SJCRH30 (cell line): ENCODE data around the gene SLC6A18. TPM values are rescaled to one million over a fixed set of nuclear protein-coding genes. Genes with fewer than 3 reads are reported as not detected.
"Not testable (repeated sequence)": the region's sequence is repeated elsewhere in the genome, so short reads cannot be mapped to it uniquely, and the experiment has no call there.

ENCODE experiments used
- DNase-seq, 2 experiments: peaks; one replicate each; pipeline ENCODE4 v3.0.0-alpha.2; 2015 to 2020
- H3K27ac ChIP-seq: fragments of 250-450 bp; sonication (Bioruptor Pico); 2 replicates; pipeline ENCODE4 v1.5.1; 2020; ENCODE audit warnings: mild to moderate bottlenecking, moderate library complexity
- H3K27me3 ChIP-seq: fragments of 250-450 bp; sonication (Bioruptor Pico); 2 replicates; pipeline ENCODE4 v1.5.1; 2020; ENCODE audit warnings: mild to moderate bottlenecking, moderate library complexity
- H3K36me3 ChIP-seq: fragments of 250-450 bp; sonication (Bioruptor Pico); 2 replicates; pipeline ENCODE4 v1.5.1; 2020; ENCODE audit warnings: mild to moderate bottlenecking, moderate library complexity
- H3K4me1 ChIP-seq: fragments of 250-450 bp; sonication (Bioruptor Pico); 2 replicates; pipeline ENCODE4 v1.5.1; 2020; ENCODE audit warnings: mild to moderate bottlenecking, moderate library complexity
- H3K4me3 ChIP-seq: fragments of 250-450 bp; sonication (Bioruptor Pico); 2 replicates; pipeline ENCODE4 v1.5.1; 2020; ENCODE audit warnings: mild to moderate bottlenecking, moderate library complexity
- H3K9me3 ChIP-seq: fragments of 250-450 bp; sonication (Bioruptor Pico); replicated peaks from 2 replicates; pipeline ENCODE4 v1.5.1; 2020; ENCODE audit warnings: mild to moderate bottlenecking, moderate library complexity
- total RNA-seq: library from RNA; depleted of rRNA; stranded (reverse); fragments of >200 nt; shearing (Covaris generic); gene quantifications from 2 replicates; pipeline ENCODE4 v1.2.3, GENCODE V29; 2014

Gene SLC6A18
- total RNA-seq, 1 experiment from 2014 or later = not detected

DNA sequence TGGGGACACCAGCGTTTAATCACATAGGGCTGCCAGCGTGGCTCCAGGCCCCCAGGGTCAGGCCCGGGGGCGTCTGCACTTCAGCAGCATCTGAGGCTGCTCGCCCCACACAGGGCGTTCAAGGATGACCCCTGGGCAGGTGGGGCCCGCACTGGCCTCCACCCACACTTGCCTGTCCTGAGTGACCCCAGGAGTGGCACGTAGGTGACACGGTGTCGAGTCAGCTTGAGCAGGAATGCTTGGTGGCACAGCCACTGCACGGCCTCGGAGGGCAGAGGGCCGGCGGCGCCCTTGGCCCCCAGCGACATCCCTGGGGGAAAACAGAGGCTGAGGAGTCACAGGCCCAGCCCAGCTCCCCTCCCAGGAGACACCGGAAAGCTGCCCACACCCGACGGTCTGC lies 29.0 kb downstream of the SLC6A18 start:
- H3K9me3 ChIP-seq = no peaks in the 10 kb centered on the region
- H3K27me3 ChIP-seq = no peaks in the 10 kb centered on the region
- 0 out of 2 replicates have a peak, but pooled peaks cover 3% of the 10 kb centered on the region for H3K4me1 ChIP-seq
- H3K36me3 ChIP-seq = no peaks in the 10 kb centered on the region
- DNase-seq = no peak
- H3K27ac ChIP-seq = no peak overlapping the region
- no peak overlapping the region for H3K4me3 ChIP-seq

DNA sequence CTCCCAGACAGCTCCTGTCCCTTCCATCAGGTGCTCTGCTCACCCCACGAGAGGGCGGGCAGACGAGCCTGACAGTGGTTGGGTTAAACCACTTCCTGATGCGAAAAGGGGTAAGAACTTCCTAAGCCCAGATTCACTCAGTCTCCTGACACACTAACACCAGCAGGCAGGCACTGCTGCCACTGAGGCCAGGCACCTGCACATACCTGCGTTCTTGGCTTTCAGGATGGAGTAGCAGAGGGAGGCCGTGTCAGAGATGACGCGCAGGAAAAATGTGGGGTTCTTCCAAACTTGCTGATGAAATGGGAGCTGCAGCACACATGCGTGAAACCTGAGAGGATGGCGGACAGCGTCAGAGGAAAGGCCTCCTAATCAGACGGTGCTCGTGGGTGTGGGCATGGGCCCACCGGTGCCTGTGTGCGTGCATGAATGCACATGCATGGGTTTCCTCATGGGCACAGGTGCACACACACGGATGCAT lies 29.9 kb downstream of the SLC6A18 start:
- H3K4me3 ChIP-seq = no peak overlapping the region
- no peaks in the 10 kb centered on the region for H3K36me3 ChIP-seq
- no peaks in the 10 kb centered on the region for H3K27me3 ChIP-seq
- H3K27ac ChIP-seq = no peak overlapping the region
- 0 out of 2 replicates have a peak, but pooled peaks cover 2% of the 10 kb centered on the region for H3K4me1 ChIP-seq
- DNase-seq = no peak
- H3K9me3 ChIP-seq = no peaks in the 10 kb centered on the region

DNA sequence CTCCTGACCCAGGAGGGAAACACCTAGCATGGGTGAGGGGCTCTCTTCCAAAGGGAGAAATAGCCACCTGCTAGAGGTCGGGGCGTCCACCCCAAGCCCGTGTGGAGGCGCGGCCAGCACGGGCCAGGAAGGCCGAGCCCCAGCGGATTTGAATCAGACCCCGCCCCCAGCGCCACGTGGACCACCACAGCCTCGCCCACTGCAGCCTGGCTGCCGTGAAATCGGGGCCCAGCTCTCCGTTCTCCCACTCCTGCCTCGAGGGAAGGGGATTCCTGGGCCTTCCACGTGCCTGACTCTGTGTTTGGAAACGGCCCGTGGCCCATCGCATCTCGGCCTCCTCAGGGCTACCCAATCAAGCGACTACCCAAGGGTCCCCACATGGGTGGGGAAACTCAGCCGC lies 31.6 kb downstream of the SLC6A18 start:
- H3K9me3 ChIP-seq = no peaks in the 10 kb centered on the region
- no peak overlapping the region for H3K27ac ChIP-seq
- no peaks in the 10 kb centered on the region for H3K36me3 ChIP-seq
- H3K27me3 ChIP-seq = no peaks in the 10 kb centered on the region
- no peaks in the 10 kb centered on the region for H3K4me1 ChIP-seq
- no peak for DNase-seq
- no peak overlapping the region for H3K4me3 ChIP-seq

DNA sequence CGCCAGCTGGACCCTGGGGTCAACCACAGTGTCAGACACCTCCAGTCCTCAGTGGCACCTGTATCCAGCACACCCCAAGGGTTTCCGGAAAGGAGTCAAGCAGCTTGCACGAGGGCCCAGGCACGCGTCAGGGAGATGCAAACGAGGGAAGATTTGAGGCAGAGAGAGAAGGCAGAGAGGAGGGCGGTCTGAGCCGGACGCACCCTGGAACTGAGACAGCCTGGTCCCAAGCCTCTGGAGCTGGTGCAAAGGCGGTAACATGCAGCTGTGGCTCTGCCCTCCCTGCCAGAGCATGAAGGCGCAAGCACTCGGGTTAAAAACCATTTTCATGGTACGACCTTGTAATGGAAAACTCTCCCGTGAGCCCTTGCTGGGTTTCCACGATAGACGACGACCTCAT lies 32.2 kb downstream of the SLC6A18 start:
- H3K36me3 ChIP-seq = no peaks in the 10 kb centered on the region
- H3K27me3 ChIP-seq = no peaks in the 10 kb centered on the region
- H3K27ac ChIP-seq = no peak overlapping the region
- no peaks in the 10 kb centered on the region for H3K4me1 ChIP-seq
- DNase-seq = no peak
- H3K4me3 ChIP-seq = no peak overlapping the region
- no peaks in the 10 kb centered on the region for H3K9me3 ChIP-seq

DNA sequence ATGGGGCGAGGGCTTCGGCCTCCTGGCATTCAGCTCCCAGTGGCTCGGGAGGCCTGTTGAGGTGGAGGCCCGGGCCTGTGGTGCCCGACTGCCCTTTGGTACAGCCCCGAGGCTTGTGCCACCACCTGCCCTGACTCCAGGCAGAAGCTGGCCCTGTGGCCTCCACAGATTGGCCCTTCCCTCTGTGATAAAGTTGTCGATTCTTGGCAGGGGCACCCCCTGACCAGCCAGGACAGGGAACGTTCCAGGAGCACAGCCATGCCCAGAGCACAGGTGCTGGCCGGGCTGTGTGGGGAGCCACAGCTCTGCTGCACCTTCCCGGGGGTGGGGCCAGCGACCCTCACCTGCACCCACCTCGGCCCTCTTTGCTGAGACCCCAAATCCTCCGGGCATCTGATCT lies 32.7 kb downstream of the SLC6A18 start:
- Histone ChIP-seq H3K27me3 (no peaks in the 10 kb centered on the region), H3K4me1 (no peaks in the 10 kb centered on the region), H3K9me3 (no peaks in the 10 kb centered on the region), H3K36me3 (no peaks in the 10 kb centered on the region), H3K27ac (no peak overlapping the region), H3K4me3 (no peak overlapping the region)
- DNase-seq = no peak

DNA sequence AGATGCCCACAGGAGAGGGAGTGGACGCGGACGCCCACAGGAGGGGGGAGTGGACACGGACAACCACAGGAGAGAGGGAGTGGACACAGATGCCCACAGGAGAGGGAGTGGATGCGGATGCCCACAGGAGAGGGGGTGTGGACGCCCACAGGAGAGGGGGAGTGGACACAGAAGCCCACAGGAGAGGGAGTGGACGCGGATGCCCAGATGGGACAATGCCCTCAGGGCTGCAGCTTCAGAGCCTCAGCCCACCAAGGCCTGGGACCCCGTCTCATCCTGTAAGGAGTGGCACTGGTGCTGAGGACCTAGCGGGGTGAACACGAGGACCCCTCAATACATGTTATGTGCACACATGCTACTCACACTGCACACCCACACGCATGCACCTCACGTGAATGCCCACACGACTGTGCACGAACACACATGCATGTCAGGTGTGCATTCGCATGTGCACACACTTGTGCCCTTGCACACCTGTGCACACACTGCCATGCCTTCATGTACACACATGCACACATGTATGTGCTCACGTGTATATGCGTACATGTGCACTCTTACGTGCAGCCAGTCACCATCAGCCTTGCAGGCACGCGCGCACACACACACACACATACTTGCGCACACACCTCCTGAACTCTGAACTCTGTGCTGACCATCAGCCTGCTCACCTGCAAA lies 34.8 kb downstream of the SLC6A18 start:
- Histone ChIP-seq H3K4me3 (no peak overlapping the region), H3K36me3 (no peaks in the 10 kb centered on the region), H3K27me3 (no peaks in the 10 kb centered on the region), H3K9me3 (no peaks in the 10 kb centered on the region), H3K27ac (no peak overlapping the region), H3K4me1 (no peaks in the 10 kb centered on the region)
- DNase-seq = no peak

DNA sequence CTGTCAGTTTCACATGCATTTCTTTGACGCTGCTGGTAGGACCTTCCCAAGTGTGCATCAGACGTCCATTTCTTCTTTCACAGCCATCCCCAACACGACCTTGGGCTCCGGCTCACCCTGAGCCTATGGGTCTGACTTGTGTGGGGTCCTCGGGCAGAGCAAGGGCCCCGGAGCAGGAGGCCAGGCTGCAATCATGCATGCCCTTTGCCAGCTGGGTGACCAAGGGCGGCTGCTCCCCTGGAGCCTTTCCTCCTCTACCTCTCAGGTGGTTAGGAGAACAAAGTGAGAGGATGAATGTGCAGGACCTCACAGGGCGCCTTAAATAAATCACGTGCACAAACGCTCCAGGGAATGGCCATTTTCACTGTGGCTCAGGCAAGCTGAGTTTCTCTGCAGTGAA lies 36.5 kb downstream of the SLC6A18 start:
- no peak for DNase-seq
- H3K9me3 ChIP-seq = no peaks in the 10 kb centered on the region
- no peaks in the 10 kb centered on the region for H3K27me3 ChIP-seq
- H3K4me1 ChIP-seq = no peaks in the 10 kb centered on the region
- no peaks in the 10 kb centered on the region for H3K36me3 ChIP-seq
- H3K27ac ChIP-seq = no peak overlapping the region
- H3K4me3 ChIP-seq = no peak overlapping the region

DNA sequence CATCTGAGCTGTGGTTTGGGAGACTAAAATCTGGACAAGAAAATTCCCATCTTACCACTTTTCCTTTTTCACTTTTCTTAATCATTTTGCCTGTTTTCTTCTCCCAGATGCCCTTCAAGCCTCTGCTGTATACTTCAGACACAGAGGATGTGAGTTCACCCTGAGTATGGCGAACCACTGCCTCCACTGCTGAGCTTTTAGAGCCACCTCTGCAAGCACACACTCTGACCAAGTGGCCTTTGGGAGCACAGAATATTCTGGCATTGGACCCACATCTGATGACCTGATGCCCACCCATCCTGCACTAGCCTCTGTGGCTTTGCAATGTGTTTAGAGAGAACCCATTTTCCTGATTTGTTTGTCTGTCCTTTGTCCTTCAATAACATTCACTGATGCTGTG lies 37.2 kb downstream of the SLC6A18 start:
- no peak overlapping the region for H3K4me3 ChIP-seq
- H3K27ac ChIP-seq = no peak overlapping the region
- H3K4me1 ChIP-seq = no peaks in the 10 kb centered on the region
- no peak for DNase-seq
- no peaks in the 10 kb centered on the region for H3K27me3 ChIP-seq
- no peaks in the 10 kb centered on the region for H3K9me3 ChIP-seq
- H3K36me3 ChIP-seq = no peaks in the 10 kb centered on the region

DNA sequence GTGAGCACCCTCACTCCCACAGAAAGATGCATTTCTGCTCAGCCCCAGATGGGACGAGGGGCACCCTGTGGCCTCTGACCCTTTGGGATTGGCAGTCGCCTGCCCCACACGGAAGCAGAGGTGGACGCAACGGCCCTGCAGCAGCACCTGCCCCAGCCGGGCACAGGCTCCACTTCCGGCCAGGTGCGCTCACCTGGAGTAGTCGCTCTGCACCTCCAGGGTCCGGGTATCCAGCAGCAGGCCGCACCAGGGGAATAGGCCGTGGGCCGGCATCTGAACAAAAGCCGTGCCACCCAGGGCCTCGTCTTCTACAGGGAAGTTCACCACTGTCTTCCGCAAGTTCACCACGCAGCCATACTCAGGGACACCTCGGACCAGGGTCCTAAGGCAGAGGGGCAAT lies 39.0 kb downstream of the SLC6A18 start:
- H3K9me3 ChIP-seq = no peaks in the 10 kb centered on the region
- DNase-seq = no peak

DNA sequence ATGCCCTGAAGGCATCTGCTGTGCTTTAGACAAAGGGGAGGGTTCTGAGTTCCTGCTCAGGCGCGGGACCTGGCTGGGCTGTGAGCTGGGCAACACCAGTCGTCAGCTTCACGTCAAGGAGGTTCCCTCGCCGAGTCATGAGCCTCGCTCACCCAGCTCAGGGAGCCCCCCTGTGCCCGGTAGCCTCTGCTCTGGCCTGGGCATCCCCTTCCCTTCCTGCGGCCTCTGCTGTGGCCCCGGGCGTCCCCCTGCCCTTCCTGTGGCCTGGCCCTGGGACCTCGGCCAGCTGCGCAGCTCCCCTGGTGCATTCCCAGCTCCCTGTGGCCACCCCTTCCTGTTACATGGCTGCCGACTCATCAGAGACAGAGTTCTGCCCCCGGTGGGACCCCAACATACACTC lies 39.8 kb downstream of the SLC6A18 start:
- no peak for DNase-seq
- Histone ChIP-seq H3K4me3 (no peak overlapping the region), H3K9me3 (no peaks in the 10 kb centered on the region)

More for the DNA sequence above, 39.0 kb downstream of the SLC6A18 start:
- H3K27me3 ChIP-seq = no peaks in the 10 kb centered on the region
- no peak overlapping the region for H3K4me3 ChIP-seq
- H3K36me3 ChIP-seq = no peaks in the 10 kb centered on the region
- no peak overlapping the region for H3K27ac ChIP-seq
- no peaks in the 10 kb centered on the region for H3K4me1 ChIP-seq

DNA sequence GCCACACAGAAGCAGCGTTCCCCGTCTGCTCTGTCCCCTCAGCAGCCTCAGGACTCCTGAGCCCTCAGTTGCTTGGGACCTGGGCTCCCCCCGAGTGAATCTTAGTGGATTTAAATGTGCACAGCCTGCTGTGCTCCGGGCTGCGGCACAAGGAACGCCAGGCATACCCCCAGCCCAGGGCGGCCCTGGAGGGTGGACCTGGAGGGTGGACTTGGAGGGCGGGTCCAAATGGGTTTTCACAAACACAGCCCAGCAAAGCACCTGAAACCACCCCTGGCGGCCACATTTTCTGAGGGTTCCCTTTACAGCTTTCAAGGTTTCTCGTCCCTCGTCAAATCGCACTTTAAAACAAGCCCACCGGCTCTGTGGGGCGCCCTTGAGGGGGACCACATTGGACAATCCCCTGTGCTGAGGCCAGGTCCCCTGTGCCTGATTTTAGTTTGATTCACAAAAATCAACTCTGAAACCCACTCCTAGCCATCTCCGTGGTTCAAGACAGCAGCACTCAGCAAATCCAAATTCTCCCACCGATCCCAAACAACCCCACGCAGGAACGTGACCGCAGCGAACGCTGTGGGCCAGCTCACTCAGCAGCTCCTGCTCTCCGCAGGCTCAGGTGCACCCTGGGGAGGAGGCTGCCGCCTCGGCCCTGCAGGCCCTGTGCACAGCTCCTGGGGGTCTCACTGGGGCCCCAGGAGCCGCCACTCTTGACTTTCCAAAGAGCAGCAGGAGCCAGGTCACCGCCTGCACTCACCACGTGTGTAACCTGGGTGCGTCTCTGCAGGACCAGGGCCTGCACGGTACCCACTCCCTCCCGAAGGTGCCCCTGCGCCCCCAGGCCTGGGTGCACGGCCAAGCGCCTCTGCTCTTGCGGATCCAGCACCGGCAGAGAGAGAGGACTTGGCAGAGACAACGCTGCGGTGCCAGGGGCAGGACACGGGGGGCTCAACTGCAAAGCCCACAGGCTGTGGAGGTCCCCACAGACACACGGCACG lies 40.6 kb downstream of the SLC6A18 start:
- Histone ChIP-seq H3K9me3 (no peaks in the 10 kb centered on the region), H3K36me3 (no peaks in the 10 kb centered on the region), H3K4me3 (no peak overlapping the region), H3K4me1 (no peaks in the 10 kb centered on the region), H3K27ac (no peak overlapping the region), H3K27me3 (no peaks in the 10 kb centered on the region)
- DNase-seq = no peak

More for the DNA sequence above, 39.8 kb downstream of the SLC6A18 start:
- Histone ChIP-seq H3K36me3 (no peaks in the 10 kb centered on the region), H3K27me3 (no peaks in the 10 kb centered on the region), H3K4me1 (no peaks in the 10 kb centered on the region), H3K27ac (no peak overlapping the region)

DNA sequence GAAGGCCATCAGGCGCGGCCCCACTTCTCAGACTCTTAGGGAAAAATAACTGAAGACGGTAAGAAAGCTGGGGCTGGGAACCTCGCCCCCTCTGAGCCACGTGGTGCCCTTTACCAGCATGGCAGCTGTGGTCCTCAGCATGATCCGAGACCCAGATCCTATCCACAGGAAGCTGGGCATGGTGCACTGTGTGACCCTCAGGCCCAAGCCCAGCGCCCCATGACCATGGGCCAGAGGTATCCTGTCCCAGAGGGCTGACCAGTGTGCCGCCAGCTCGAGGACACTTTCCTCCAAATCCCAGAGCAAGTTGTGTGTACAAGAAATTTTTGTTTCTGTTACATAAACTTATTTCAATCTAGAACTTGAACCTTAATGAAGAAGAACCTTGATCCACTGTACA lies 41.6 kb downstream of the SLC6A18 start:
- no peaks in the 10 kb centered on the region for H3K36me3 ChIP-seq
- no peak overlapping the region for H3K4me3 ChIP-seq
- H3K4me1 ChIP-seq = no peaks in the 10 kb centered on the region
- H3K27ac ChIP-seq = no peak overlapping the region
- H3K27me3 ChIP-seq = no peaks in the 10 kb centered on the region
- no peaks in the 10 kb centered on the region for H3K9me3 ChIP-seq
- no peak for DNase-seq

DNA sequence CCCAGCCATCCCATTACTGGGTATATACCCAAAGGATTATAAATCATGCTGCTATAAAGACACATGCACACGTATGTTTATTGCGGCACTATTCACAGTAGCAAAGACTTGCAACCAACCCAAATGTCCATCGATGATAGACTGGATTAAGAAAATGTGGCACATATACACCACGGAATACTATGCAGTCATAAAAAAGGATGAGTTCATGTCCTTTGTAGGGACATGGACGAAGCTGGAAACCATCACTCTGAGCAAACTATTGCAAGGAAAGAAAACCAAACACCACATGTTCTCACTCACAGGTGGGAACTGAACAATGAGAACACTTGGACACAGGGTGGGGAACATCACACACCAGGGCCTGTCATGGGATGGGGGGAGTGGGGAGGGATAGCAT lies 42.3 kb downstream of the SLC6A18 start:
- not testable (repeated sequence) for H3K9me3 ChIP-seq, H3K27me3 ChIP-seq, H3K4me1 ChIP-seq, H3K4me3 ChIP-seq, H3K27ac ChIP-seq, H3K36me3 ChIP-seq, DNase-seq

DNA sequence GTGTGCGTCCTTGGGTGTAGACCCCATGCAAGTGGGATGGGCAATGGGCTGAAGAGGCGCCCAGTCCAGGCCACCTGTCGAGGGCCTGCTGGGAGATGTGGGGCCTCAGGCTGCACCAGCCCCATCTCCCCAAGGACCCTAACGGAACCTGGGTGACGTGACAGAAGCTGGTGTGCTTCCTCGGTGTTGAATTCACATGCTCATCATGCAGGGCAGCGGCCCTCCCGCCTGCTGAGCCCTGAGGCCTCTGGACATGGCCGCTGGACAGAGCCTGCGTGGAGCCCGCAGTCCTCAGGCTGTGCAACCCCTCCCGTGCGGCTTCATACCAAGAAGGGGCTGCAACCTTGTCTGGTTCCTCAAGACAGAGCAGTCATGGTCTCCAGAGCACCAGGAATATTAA lies 42.9 kb downstream of the SLC6A18 start:
- no peaks in the 10 kb centered on the region for H3K9me3 ChIP-seq
- no peaks in the 10 kb centered on the region for H3K4me1 ChIP-seq

DNA sequence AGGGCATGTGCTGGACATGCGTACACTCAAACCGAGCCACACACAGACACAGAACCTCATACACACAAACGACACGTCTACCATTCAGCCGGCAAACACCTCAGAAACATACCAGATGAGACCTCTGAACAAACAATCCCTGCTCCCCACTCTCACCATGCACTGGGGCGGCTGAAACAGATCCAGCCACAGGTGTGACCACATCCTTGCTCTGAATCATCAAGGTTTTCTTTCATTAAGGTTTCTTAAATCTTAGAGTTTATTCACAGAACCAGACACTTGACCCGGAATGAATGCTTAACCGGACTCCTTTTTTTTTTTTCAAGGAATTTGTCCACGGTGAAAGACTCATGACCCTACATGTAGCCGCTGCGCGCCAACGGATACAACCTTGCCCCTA lies 43.5 kb downstream of the SLC6A18 start:
- Histone ChIP-seq H3K4me3 (no peak overlapping the region), H3K27ac (no peak overlapping the region), H3K27me3 (no peaks in the 10 kb centered on the region), H3K9me3 (no peaks in the 10 kb centered on the region), H3K36me3 (no peaks in the 10 kb centered on the region), H3K4me1 (no peaks in the 10 kb centered on the region)
- no peak for DNase-seq

More for the DNA sequence above, 42.9 kb downstream of the SLC6A18 start:
- DNase-seq = no peak
- H3K36me3 ChIP-seq = no peaks in the 10 kb centered on the region
- H3K4me3 ChIP-seq = no peak overlapping the region
- no peaks in the 10 kb centered on the region for H3K27me3 ChIP-seq
- H3K27ac ChIP-seq = no peak overlapping the region
